ENCODE data around the gene IAH1.

- TF ChIP-seq RCOR1 (conservative IDR thresholded peaks at IDR 0.05; ENCODE audit: low read depth, low read length) = no peak
- no peak for TF ChIP-seq FOS (IDR thresholded peaks at IDR 0.05; ENCODE audit: borderline replicate concordance, extremely low read depth, insufficient read length)
- TF ChIP-seq HDAC6 (IDR thresholded peaks at IDR 0.05; ENCODE audit: unreplicated experiment) = no peak
- no peak for TF ChIP-seq BRCA1 (IDR thresholded peaks at IDR 0.05; ENCODE audit: low read depth, low read length)
- TF ChIP-seq BHLHE40 (IDR thresholded peaks at IDR 0.05; ENCODE audit: borderline replicate concordance in 1 of 2, low read depth in 2 of 2, low read length in 1 of 2) = no peak
- no peak for TF ChIP-seq PML (IDR thresholded peaks at IDR 0.05; ENCODE audit: low read length)
- TF ChIP-seq RELA (IDR thresholded peaks at IDR 0.05; ENCODE audit: borderline replicate concordance, partially characterized antibody) = no peak
- TF ChIP-seq TCF7 (IDR thresholded peaks at IDR 0.05; ENCODE audit: borderline replicate concordance) = no peak
- no peak for TF ChIP-seq MAX (IDR thresholded peaks at IDR 0.05; ENCODE audit: low read depth, low read length)
- no peak for TF ChIP-seq POLR2A (IDR thresholded peaks at IDR 0.05; ENCODE audit: low read depth, low read length)
- TF ChIP-seq ATF2 (IDR thresholded peaks at IDR 0.05; ENCODE audit: low read length) = no peak
- no peak for TF ChIP-seq CTCF (IDR thresholded peaks at IDR 0.05 in 2 of 3, conservative IDR thresholded peaks at IDR 0.05 in 1 of 3; ENCODE audit: control insufficient read depth in 2 of 3, extremely low read depth in 1 of 3, insufficient read depth in 1 of 3, low read depth in 3 of 3, low read length in 3 of 3)
- TF ChIP-seq ZNF274 (IDR thresholded peaks at IDR 0.05; ENCODE audit: insufficient read depth, insufficient read length) = no peak
- no peak for TF ChIP-seq SP1 (IDR thresholded peaks at IDR 0.05; ENCODE audit: low read depth, low read length)
Observed at GRCh38 chr2:9462313-9462712, 12.0 kb upstream of the IAH1 start.

Measured in GM12878 (cell line).